HCT116 (cell line): ENCODE data around the gene CHTOP. TPM values are rescaled to one million over a fixed set of nuclear protein-coding genes. Genes with fewer than 3 reads are reported as not detected.

Experiments
- ATAC-seq: fragments of 200-7000 bp; cut with Tn5 transposase; 2 replicates; pipeline ENCODE4 v1.9.1; 2020; ENCODE audit warnings: mild to moderate bottlenecking, moderate library complexity
- BruUV-seq: library from RNA; stranded (reverse); fragments of 400-500 nt; replicated peaks from 2 replicates; lab custom pipeline; 2021; lab: Mats Ljungman, UMichigan
- CTCF ChIA-PET: fragments of 300-600 bp; sonication (Branson Sonifier 250); formaldehyde crosslinking; loops from one replicate; lab custom pipeline; 2021; ENCODE audit warnings: antibody characterized with exemption; lab: Charles Lee
- POLR2A ChIA-PET: fragments of 300-600, 350-600 bp; sonication (Branson Sonifier 250); formaldehyde crosslinking; loops from one replicate; lab custom pipeline; 2021; ENCODE audit warnings: antibody characterized with exemption; lab: Charles Lee
- RAD21 ChIA-PET, 2 experiments: fragments of 300-600 bp; sonication (Branson Sonifier 250); formaldehyde crosslinking; loops; one replicate each; lab custom pipeline; 2023; ENCODE audit warnings: low total read pairs in 2 of 2; ENCODE audit not compliant: uncharacterized antibody in 2 of 2, unreplicated experiment in 2 of 2, low non-redundant PET in 1 of 2; lab: Charles Lee
- DNase-seq: peaks from one replicate; pipeline ENCODE4 v3.0.0-alpha.2; 2010; ENCODE audit warnings: low read depth, low spot score
- H2AFZ ChIP-seq: fragments of 200-600 bp; shearing (Covaris generic), sonication (generic); 2 replicates; pipeline ENCODE4 v1.6.1; 2017; ENCODE audit warnings: low read depth, mixed run types, mixed read lengths, antibody characterized with exemption, low read length; ENCODE audit not compliant: poor library complexity, severe bottlenecking
- H3K27ac ChIP-seq: 2 replicates; pipeline ENCODE4 v1.5.1; 2012; ENCODE audit warnings: low read depth, low read length
- H3K27me3 ChIP-seq: fragments of 200-600 bp; sonication (generic); 2 replicates; pipeline ENCODE4 v1.6.1; 2016; ENCODE audit warnings: mixed run types, low read length, mixed read lengths; ENCODE audit not compliant: insufficient read depth
- H3K36me3 ChIP-seq, 2 experiments: fragments of 200-500 bp in 1 of 2; fragments of 200-600 bp in 1 of 2; sonication (Bioruptor generic) in 1 of 2; sonication (generic) in 1 of 2; 2 replicates each; pipeline versions ENCODE4 v1.5.1 to v1.6.1; 2014 to 2016; ENCODE audit warnings: low read length in 2 of 2, inconsistent platforms in 1 of 2, mixed read lengths in 1 of 2, mixed run types in 1 of 2; ENCODE audit not compliant: insufficient read depth in 2 of 2, control insufficient read depth in 1 of 2
- H3K4me1 ChIP-seq, 2 experiments: fragments of 200-600 bp in 1 of 2; sonication (generic) in 1 of 2; 2 replicates each; pipeline versions ENCODE4 v1.5.1 to v1.6.1; 2012 to 2017; ENCODE audit warnings: low read length in 2 of 2, inconsistent platforms in 1 of 2, mild to moderate bottlenecking in 1 of 2, mixed read lengths in 1 of 2, mixed run types in 1 of 2, moderate library complexity in 1 of 2; ENCODE audit not compliant: insufficient read depth in 2 of 2, control insufficient read depth in 1 of 2
- H3K4me2 ChIP-seq: fragments of 200-600 bp; sonication (generic); 2 replicates; pipeline ENCODE4 v1.6.1; 2017; ENCODE audit warnings: mixed run types, low read length, mixed read lengths
- H3K4me3 ChIP-seq, 2 experiments: fragments of 200-600 bp in 1 of 2; sonication (generic) in 1 of 2; replicated peaks in 1 of 2; 2 replicates each; pipeline ENCODE4 v1.5.1; 2011 to 2016; ENCODE audit warnings: low read length in 2 of 2, control low read depth in 1 of 2, low read depth in 1 of 2, mild to moderate bottlenecking in 1 of 2, mixed read lengths in 1 of 2, mixed run types in 1 of 2
- H3K79me2 ChIP-seq: fragments of 200-600 bp; sonication (generic); 2 replicates; pipeline ENCODE4 v1.6.1; 2017; ENCODE audit warnings: mild to moderate bottlenecking, mixed run types, low read length, moderate library complexity, mixed read lengths; ENCODE audit not compliant: insufficient read depth
- H3K9ac ChIP-seq: fragments of 200-600 bp; sonication (generic); 2 replicates; pipeline ENCODE4 v1.6.1; 2016; ENCODE audit warnings: low read length, mixed read lengths
- H3K9me2 ChIP-seq: fragments of 200-600 bp; sonication (generic), shearing (Covaris generic); 2 replicates; pipeline ENCODE4 v1.6.1; 2017; ENCODE audit warnings: mixed run types, mild to moderate bottlenecking, moderate library complexity; ENCODE audit not compliant: insufficient read depth
- H3K9me3 ChIP-seq, 2 experiments: fragments of 200-500 bp in 1 of 2; fragments of 200-600 bp in 1 of 2; sonication (Bioruptor generic) in 1 of 2; sonication (generic) in 1 of 2; 2 replicates each; pipeline ENCODE4 v1.6.1; 2014 to 2017; ENCODE audit warnings: low read length in 2 of 2, mixed read lengths in 2 of 2, inconsistent platforms in 1 of 2, low read depth in 1 of 2, mild to moderate bottlenecking in 1 of 2, mixed run types in 1 of 2, moderate library complexity in 1 of 2; ENCODE audit not compliant: control insufficient read depth in 1 of 2, insufficient read depth in 1 of 2
- H4K20me1 ChIP-seq: fragments of 200-600 bp; sonication (generic), shearing (Covaris generic); 2 replicates; pipeline ENCODE4 v1.6.1; 2017; ENCODE audit warnings: mixed run types, mild to moderate bottlenecking, moderate library complexity; ENCODE audit not compliant: insufficient read depth
- CBX3 ChIP-seq: IDR thresholded peaks from 2 replicates; pipeline ENCODE4 v1.6.1; 2012; ENCODE audit warnings: low read depth
- CEBPB ChIP-seq: IDR thresholded peaks from 2 replicates; pipeline ENCODE4 v1.6.1; 2012; ENCODE audit warnings: low read depth
- EGR1 ChIP-seq: IDR thresholded peaks from 2 replicates; pipeline ENCODE4 v1.6.1; 2012; ENCODE audit warnings: low read depth
- ELF1 ChIP-seq: IDR thresholded peaks from 2 replicates; pipeline ENCODE4 v1.6.1; 2012; ENCODE audit warnings: low read depth, borderline replicate concordance
- EZH2 ChIP-seq: fragments of 200-600 bp; sonication (generic); IDR thresholded peaks from 2 replicates; pipeline ENCODE4 v1.6.1; 2017; ENCODE audit warnings: antibody characterized with exemption, mixed run types
- EZH2phosphoT487 ChIP-seq: fragments of 200-600 bp; IDR thresholded peaks from 2 replicates; pipeline ENCODE4 v1.6.1; 2018; ENCODE audit warnings: antibody characterized with exemption, borderline replicate concordance
- FOSL1 ChIP-seq: IDR thresholded peaks from 2 replicates; pipeline ENCODE4 v1.6.1; 2012; ENCODE audit warnings: low read depth
- JUND ChIP-seq: IDR thresholded peaks from 2 replicates; pipeline ENCODE4 v1.6.1; 2012
- MAX ChIP-seq: IDR thresholded peaks from 2 replicates; pipeline ENCODE4 v1.6.1; 2012
- POLR2A ChIP-seq: IDR thresholded peaks from 2 replicates; pipeline ENCODE4 v1.7.0; 2011; ENCODE audit warnings: borderline replicate concordance; ENCODE audit not compliant: insufficient read depth, insufficient read length; ENCODE audit errors: extremely low read depth
- REST ChIP-seq: IDR thresholded peaks from 2 replicates; pipeline ENCODE4 v1.6.1; 2012; ENCODE audit warnings: low read depth
- SIN3A ChIP-seq: IDR thresholded peaks from 2 replicates; pipeline ENCODE4 v1.6.1; 2012; ENCODE audit warnings: low read depth
- SP1 ChIP-seq: IDR thresholded peaks from 2 replicates; pipeline ENCODE4 v1.6.1; 2012; ENCODE audit warnings: low read depth
- TCF7L2 ChIP-seq: IDR thresholded peaks from 2 replicates; pipeline ENCODE4 v1.7.0; 2011; ENCODE audit warnings: borderline replicate concordance, inconsistent platforms; ENCODE audit not compliant: insufficient read depth, insufficient read length; ENCODE audit errors: extremely low read depth
- YY1 ChIP-seq: IDR thresholded peaks from 2 replicates; pipeline ENCODE4 v1.6.1; 2011; ENCODE audit warnings: low read length, low read depth, moderate library complexity, mild to moderate bottlenecking; ENCODE audit not compliant: insufficient replicate concordance; ENCODE audit errors: extremely low read depth
- ZBTB33 ChIP-seq: IDR thresholded peaks from 2 replicates; pipeline ENCODE4 v1.6.1; 2011; ENCODE audit warnings: mild to moderate bottlenecking, low read length, moderate library complexity; ENCODE audit not compliant: insufficient replicate concordance; ENCODE audit errors: extremely low read depth
- ZFX ChIP-seq: fragments of 450-650 bp; IDR thresholded peaks from 2 replicates; pipeline ENCODE4 v1.6.1; 2017
- ZNF274 ChIP-seq: fragments of 200-500 bp; sonication (Bioruptor generic); IDR thresholded peaks from 2 replicates; pipeline ENCODE4 v1.6.1; 2014; ENCODE audit warnings: mild to moderate bottlenecking, low read depth, low read length, inconsistent platforms
- intact Hi-C: fragments of 100-400 bp; cut with micrococcal nuclease; formaldehyde crosslinking; loops from 2 replicates; pipeline ENCODE4 v1.10.0; 2022
- total RNA-seq: library from RNA; stranded (reverse); gene quantifications from one replicate; pipeline ENCODE4 v1.2.1, GENCODE V29; 2021; ENCODE audit not compliant: unreplicated experiment
- TF ChIP-seq, protein P1 (sequence below): IDR thresholded peaks from 2 replicates; pipeline ENCODE4 v1.6.1; 2012

Gene CHTOP
- total RNA-seq, 1 experiment from 2014 or later, result 110 TPM

GRCh38 chr1:153614189-153614900 is 19.5 kb upstream of the CHTOP start:
- H3K27ac ChIP-seq, result peak overlapping the region; percentile 34
- peaks cover 56% of the 10 kb centered on the region for H3K79me2 ChIP-seq
- H3K36me3 ChIP-seq, result no peaks in the 10 kb centered on the region
- no peak overlapping the region for H2AFZ ChIP-seq
- H3K9ac ChIP-seq, result peak overlapping the region; percentile 5
- no peak for DNase-seq
- peak overlapping the region; percentile 73 for H3K4me2 ChIP-seq
- H3K9me3 ChIP-seq, result no peaks in the 10 kb centered on the region
- ChIA-PET CTCF (interaction anchor here (1.2 to 7.7 kb wide), 3 partner anchors 13 to 42 kb away, joined by 4 to 76 read pairs (median 33); partner anchors contain the start of genes S100A1 and S100A13), RAD21 (interaction anchor here in 1 of 2 experiments (0.6 kb wide), 1 partner anchor 43 kb away, joined by 8 read pairs; no protein-coding TSS in a partner anchor), POLR2A (interaction anchor here (0.8 to 9.1 kb wide), 9 partner anchors 12 to 98 kb away, joined by 3 to 172 read pairs (median 5); partner anchors contain the start of genes CHTOP, S100A1, S100A13 and S100A4)
- H3K27me3 ChIP-seq, result no peaks in the 10 kb centered on the region
- 0 out of 4 replicates have a peak overlapping the region, but pooled peaks of 1 of the 2 experiments have one; percentile 7 for H3K4me3 ChIP-seq
- ATAC-seq, result no peak
- no TSS peak for BruUV-seq
- H3K4me1 ChIP-seq, result peaks cover 60 to 83% of the 10 kb centered on the region in 2 experiments
- H3K9me2 ChIP-seq, result no peaks in the 10 kb centered on the region
- no peaks in the 10 kb centered on the region for H4K20me1 ChIP-seq
- TF ChIP-seq ZNF274 (no peak), CEBPB (no peak), REST (no peak), EZH2phosphoT487 (no peak), ZFX (no peak), POLR2A (no peak), YY1 (no peak), TCF7L2 (no peak), FOSL1 (no peak), SIN3A (no peak), SP1 (no peak), JUND (no peak), MAX (no peak), EZH2 (no peak), ZBTB33 (no peak), CBX3 (no peak), ELF1 (no peak), EGR1 (no peak)
- TF ChIP-seq, protein P1, sequence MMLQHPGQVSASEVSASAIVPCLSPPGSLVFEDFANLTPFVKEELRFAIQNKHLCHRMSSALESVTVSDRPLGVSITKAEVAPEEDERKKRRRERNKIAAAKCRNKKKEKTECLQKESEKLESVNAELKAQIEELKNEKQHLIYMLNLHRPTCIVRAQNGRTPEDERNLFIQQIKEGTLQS, result no peak
- intact Hi-C loops, result loop anchor here (5.0 kb wide), 1 partner anchor 82 kb away; no protein-coding TSS in a partner anchor
